Epidermal melanocyte (primary cell): ENCODE measurements around the gene SCN9A.
"Not testable (repeated sequence)": the region's sequence is repeated elsewhere in the genome, so short reads cannot be mapped to it uniquely, and the experiment has no call there.

Source experiments
- DNase-seq: peaks from one replicate; pipeline ENCODE4 v3.0.0; 2011; ENCODE audit warnings: low spot score; ENCODE audit not compliant: insufficient read length

Gene SCN9A

GRCh38 chr2:166246901-166247300, 128.8 kb downstream of the SCN9A start:
- no peak for DNase-seq

- no peak for DNase-seq
These were observed 133.4 kb downstream of the SCN9A start for GRCh38 chr2:166242309-166242708.

- no peak for DNase-seq
These were observed 135.1 kb downstream of the SCN9A start for GRCh38 chr2:166240387-166241313.

GRCh38 chr2:166239548-166239947, 136.2 kb downstream of the SCN9A start:
- DNase-seq: no peak

- DNase-seq: no peak
These were observed 137.6 kb downstream of the SCN9A start for GRCh38 chr2:166238176-166238575.

- no peak for DNase-seq
These were observed 141.5 kb downstream of the SCN9A start for GRCh38 chr2:166234112-166234846.

- DNase-seq: no peak
These were observed 142.5 kb downstream of the SCN9A start for GRCh38 chr2:166233244-166233643.

- no peak for DNase-seq
These were observed 145.0 kb downstream of the SCN9A start for GRCh38 chr2:166230724-166231070.

- DNase-seq: no peak
These were observed 145.6 kb downstream of the SCN9A start for GRCh38 chr2:166230024-166230723.

- DNase-seq: no peak
These were observed 146.1 kb downstream of the SCN9A start for GRCh38 chr2:166229678-166230023.

GRCh38 chr2:166224197-166224596, 151.5 kb downstream of the SCN9A start:
- no peak for DNase-seq

GRCh38 chr2:166223298-166223697, 152.4 kb downstream of the SCN9A start:
- no peak for DNase-seq

GRCh38 chr2:166211079-166211478, 164.7 kb downstream of the SCN9A start:
- DNase-seq: no peak

- not testable (repeated sequence) for DNase-seq
These were observed 165.8 kb downstream of the SCN9A start for GRCh38 chr2:166209944-166210343.

GRCh38 chr2:166209367-166209766, 166.4 kb downstream of the SCN9A start:
- not testable (repeated sequence) for DNase-seq

- not testable (repeated sequence) for DNase-seq
These were observed 169.6 kb downstream of the SCN9A start for GRCh38 chr2:166206153-166206552.

- no peak for DNase-seq
These were observed 173.0 kb downstream of the SCN9A start for GRCh38 chr2:166202778-166203177.

GRCh38 chr2:166197446-166197845, 178.3 kb downstream of the SCN9A start:
- DNase-seq: no peak

- no peak for DNase-seq
These were observed 182.3 kb downstream of the SCN9A start for GRCh38 chr2:166193407-166193806.

GRCh38 chr2:166188084-166188483, 187.7 kb downstream of the SCN9A start:
- DNase-seq: no peak

- no peak for DNase-seq
These were observed 191.0 kb downstream of the SCN9A start for GRCh38 chr2:166184789-166185188.

GRCh38 chr2:166181813-166182154, 194.0 kb downstream of the SCN9A start:
- no peak for DNase-seq
